ENCODE data around the gene PARD3. TPM values are rescaled to one million over a fixed set of nuclear protein-coding genes. Genes with fewer than 3 reads are reported as not detected.

Gene PARD3
- total and polyA plus RNA-seq, 2 donors (not counting 3 experiments of a cell fraction or from before 2014, with no cell fraction given), result 7.3 to 24.1 TPM

GRCh38 chr10:34549953-34550352 is 265.1 kb downstream of the PARD3 start:
- Histone ChIP-seq H3K4me2 (ENCODE audit: insufficient read depth, low read length) (no peak overlapping the region), H2AFZ (ENCODE audit: low read depth, low read length) (no peak overlapping the region), H3K9me1 (replicated peaks; ENCODE audit: control insufficient read depth, extremely low read depth, insufficient read depth, low read length) (no peaks in the 10 kb centered on the region), H3K4me1 (ENCODE audit: control insufficient read depth, extremely low read depth, insufficient read depth, low read length) (no peaks in the 10 kb centered on the region), H3K9ac (replicated peaks; ENCODE audit: extremely low read depth, insufficient read depth, low read length) (no peak overlapping the region), H3K9me3 (replicated peaks; ENCODE audit: control insufficient read depth, insufficient read depth, low read length) (no peaks in the 10 kb centered on the region), H3K27ac (ENCODE audit: insufficient read depth, low read depth, low read length) (no peak overlapping the region), H3K79me2 (ENCODE audit: control insufficient read depth, insufficient read depth, low read length) (no peaks in the 10 kb centered on the region), H3K4me3 (replicated peaks in 1 of 3; ENCODE audit: insufficient read depth in 1 of 3, low read depth in 1 of 3, low read length in 3 of 3) (no peak overlapping the region), H3K36me3 (ENCODE audit: control insufficient read depth in 2 of 2, extremely low read depth in 1 of 2, insufficient read depth in 2 of 2, low read length in 2 of 2) (no peaks in the 10 kb centered on the region), H3K27me3 (ENCODE audit: control insufficient read depth in 2 of 2, insufficient read depth in 2 of 2, low read length in 2 of 2) (no peaks in the 10 kb centered on the region), H4K20me1 (replicated peaks; ENCODE audit: control insufficient read depth, extremely low read depth, insufficient read depth, low read length) (no peaks in the 10 kb centered on the region)
- dilution Hi-C loops (cut with MboI; ENCODE audit: extremely low pct_ligation_motif_present, low sequenced_read_pairs) (no loop called here), intact Hi-C loops (cut with micrococcal nuclease) (no loop called here)
- no peak for DNase-seq (ENCODE audit: low read depth, low spot score)
- ChIA-PET POLR2A (no interaction called here), CTCF (no interaction called here)
- no peak for TF ChIP-seq MYC (IDR thresholded peaks at IDR 0.05; ENCODE audit: low read depth, low read length)
- TF ChIP-seq EZH2 (IDR thresholded peaks at IDR 0.05; ENCODE audit: borderline replicate concordance, low read depth, low read length, severe bottlenecking), result no peak
- TF ChIP-seq CTCF (IDR thresholded peaks at IDR 0.05; ENCODE audit: extremely low read depth in 1 of 2, insufficient read depth in 1 of 2, low read depth in 1 of 2, low read length in 2 of 2), result no peak
- TF ChIP-seq GATA2 (IDR thresholded peaks at IDR 0.05; ENCODE audit: insufficient read depth, insufficient read length, low read depth, low read length), result no peak
- no peak for TF ChIP-seq POLR2A (IDR thresholded peaks at IDR 0.05; ENCODE audit: low read depth, low read length)
- no peak for TF ChIP-seq JUN (IDR thresholded peaks at IDR 0.05; ENCODE audit: borderline replicate concordance, insufficient read depth, insufficient read length, low read depth)
- TF ChIP-seq MAX (IDR thresholded peaks at IDR 0.05; ENCODE audit: insufficient read depth, insufficient read length), result no peak
- TF ChIP-seq POLR2AphosphoS5 (IDR thresholded peaks at IDR 0.05; ENCODE audit: insufficient read depth, low read depth, low read length), result no peak
- TF ChIP-seq FOS (IDR thresholded peaks at IDR 0.05; ENCODE audit: borderline replicate concordance, insufficient read depth, low read length), result no peak
- FAIRE-seq, result no peak
- BruUV-seq (replicated peaks), result no TSS peak
